Adrenal gland (tissue), 12 donors: ENCODE measurements around the gene MGAT1. TPM values are rescaled to one million over a fixed set of nuclear protein-coding genes. Genes with fewer than 3 reads are reported as not detected.
A peak's percentile ranks its signal among the peaks of the same experiment; 100 is the strongest.

ENCODE experiments used
- DNase-seq, 7 donors: peaks; one replicate each; pipeline ENCODE4 v3.0.0-alpha.2; 2019 to 2020
- H3K27ac ChIP-seq, 5 donors: fragments of 200-600 bp; sonication (generic) in 4 of 5; 1 replicate in 3 of 5; 2 replicates in 2 of 5; pipeline versions ENCODE4 v1.5.1 to v1.8.0; 2016 to 2020; ENCODE audit warnings: mild to moderate bottlenecking in 1 of 5
- H3K27me3 ChIP-seq: fragments of 200-600 bp; 2 replicates; pipeline ENCODE4 v1.8.0; 2021
- H3K36me3 ChIP-seq, 2 donors: fragments of 200-600 bp; replicated peaks in 1 of 2; 1 replicate in 1 of 2; 2 replicates in 1 of 2; pipeline versions ENCODE4 v1.5.1 to v1.8.0; 2018 to 2022
- H3K4me1 ChIP-seq, 2 donors: fragments of 200-600 bp; replicated peaks in 1 of 2; 1 replicate in 1 of 2; 2 replicates in 1 of 2; pipeline versions ENCODE4 v1.5.1 to v1.8.0; 2018 to 2021
- H3K4me3 ChIP-seq, 4 donors: fragments of 200-600 bp; sonication (generic) in 3 of 4; one replicate each; pipeline ENCODE4 v1.5.1; 2016 to 2018
- H3K9me3 ChIP-seq, 3 donors: fragments of 200-600 bp; sonication (generic) in 1 of 3; replicated peaks in 1 of 3; 1 replicate in 2 of 3; 2 replicates in 1 of 3; pipeline versions ENCODE4 v1.5.1 to v1.8.0; 2016 to 2021
- CTCF ChIP-seq, 6 experiments: fragments of 450-650 bp in 4 of 6; fragments of 200-600 bp in 2 of 6; sonication (generic) in 1 of 6; IDR thresholded peaks; 1 replicate in 5 of 6; 2 replicates in 1 of 6; pipeline versions ENCODE4 v1.5.1 to v1.8.0; 2016 to 2021; ENCODE audit warnings: antibody characterized with exemption in 6 of 6, mild to moderate bottlenecking in 2 of 6, moderate library complexity in 1 of 6
- POLR2A ChIP-seq, 2 donors: fragments of 450-650 bp; IDR thresholded peaks; one replicate each; pipeline ENCODE4 v1.6.1; 2017; ENCODE audit warnings: antibody characterized with exemption in 2 of 2, mild to moderate bottlenecking in 2 of 2, moderate library complexity in 1 of 2
- WGBS, 4 donors: extraction: QIAGEN DNeasy Blood & Tissue Kit in 2 of 4; methylation state at CpG; one replicate each; pipeline versions ENCODE4 v1.1.5 to v1.1.7; 2013 to 2017; 5-methylcytosine and 5-hydroxymethylcytosine counted together
- intact Hi-C, 2 donors: fragments of 100-400 bp; cut with DNase I; formaldehyde crosslinking; loops; one replicate each; pipeline versions ENCODE4 v1.14.1 to v1.15.0; 2022 to 2023
- polyA plus RNA-seq, 3 donors: library from polyadenylated mRNA; stranded (reverse); fragments of 200-250 nt in 2 of 3; fragments of 350-450 nt in 1 of 3; fragmentation: Illumina TruSeq in 1 of 3; extraction: RNeasy Lipid Tissue Mini Kit (QIAGEN cat#74804) in 1 of 3; gene quantifications; one replicate each; pipeline ENCODE4 v1.2.3, GENCODE V29; 2013 to 2014
- total RNA-seq, 9 donors: library from RNA; depleted of rRNA in 4 of 9; stranded (reverse); fragments of >200 nt in 4 of 9; fragments of 120-200 nt in 1 of 9; fragmentation: NEBNext Ultra II Directional in 1 of 9; extraction: Animal tissue kit (Norgen Biotek cat#: 25700) in 1 of 9; gene quantifications; one replicate each; pipeline versions ENCODE4 v1.1.0 to v1.2.4, GENCODE V29; 2013 to 2023
- donor health status: healthy with polysubstance abuse.
- donor health status: Bipolar disorder and iron deficiency.
- donor health status: DM: yes; HTN: yes; CAD: no.
- donor health status: DM: no; HTN: no; CAD: no.
- donor health status: DM: no; HTN: no; CAD: no.
- donor health status: DM: yes; HTN: yes; CAD: no.

The MGAT1 gene
- total and polyA plus RNA-seq, 12 donors, result 46.8 to 224 (median 140) TPM

- 57 to 58% (median 58%) methylated on average over 3 of the region's 3 CpGs for WGBS, 4 donors
- no peaks in the 10 kb centered on the region for H3K27me3 ChIP-seq
- no peak for TF ChIP-seq POLR2A (IDR thresholded peaks at IDR 0.05)
- no peak for TF ChIP-seq CTCF (IDR thresholded peaks at IDR 0.05)
- DNase-seq, result peak in 2 of 7 donors; percentile 13 to 30
- intact Hi-C loops, result no loop called here
- peaks cover 54 to 80% of the 10 kb centered on the region in 2 donors for H3K4me1 ChIP-seq
- H3K36me3 ChIP-seq, result no peaks in the 10 kb centered on the region
- H3K9me3 ChIP-seq, result no peaks in the 10 kb centered on the region
- peak overlapping the region in 4 of 5 donors; percentile 45 to 88 (median 66) for H3K27ac ChIP-seq
- no peak overlapping the region for H3K4me3 ChIP-seq
These were observed 18.2 kb upstream of the MGAT1 start for GRCh38 chr5:180820788-180821321.

GRCh38 chr5:180818677-180819341 is 16.2 kb upstream of the MGAT1 start:
- no peaks in the 10 kb centered on the region for H3K27me3 ChIP-seq
- no peak overlapping the region for H3K4me3 ChIP-seq
- TF ChIP-seq CTCF (IDR thresholded peaks at IDR 0.05) (no peak), POLR2A (IDR thresholded peaks at IDR 0.05) (no peak)
- intact Hi-C loops, result no loop called here
- peak overlapping the region in 4 of 5 donors; percentile 56 to 87 (median 74) for H3K27ac ChIP-seq
- no peaks in the 10 kb centered on the region for H3K36me3 ChIP-seq
- no peaks in the 10 kb centered on the region for H3K9me3 ChIP-seq
- H3K4me1 ChIP-seq, result peaks cover 35 to 62% of the 10 kb centered on the region in 2 donors
- peak in 1 of 7 donors; percentile 16 for DNase-seq
- WGBS, 4 donors, result 69 to 78% (median 73%) methylated on average over 6 of the region's 6 CpGs

- Histone ChIP-seq H3K27me3 (no peaks in the 10 kb centered on the region), H3K4me1 (peaks cover 35 to 54% of the 10 kb centered on the region in 2 donors), H3K27ac (peak overlapping the region in 4 of 5 donors; percentile 56 to 87 (median 74)), H3K4me3 (peak overlapping the region in 1 of 4 donors; percentile 4), H3K36me3 (no peaks in the 10 kb centered on the region), H3K9me3 (no peaks in the 10 kb centered on the region)
- DNase-seq, result peak in 1 of 7 donors; percentile 38
- intact Hi-C loops, result no loop called here
- 38 to 45% (median 40%) methylated on average over 13 of the region's 13 CpGs for WGBS, 4 donors
- TF ChIP-seq POLR2A (IDR thresholded peaks at IDR 0.05) (no peak), CTCF (IDR thresholded peaks at IDR 0.05) (no peak)
These were observed 15.5 kb upstream of the MGAT1 start for GRCh38 chr5:180817893-180818674.
